ELR (cell line): ENCODE measurements around the gene SLC35F1.
"Not testable (repeated sequence)": the region's sequence is repeated elsewhere in the genome, so short reads cannot be mapped to it uniquely, and the experiment has no call there.

ENCODE experiments used
- DNase-seq: peaks from one replicate; pipeline ENCODE4 v3.0.0-alpha.2; 2015; ENCODE audit warnings: low read depth

Gene SLC35F1

GRCh38 chr6:117992856-117993255 lies 85.8 kb downstream of the SLC35F1 start:
- DNase-seq: no peak

- no peak for DNase-seq
Measured at GRCh38 chr6:118012944-118013343, 105.9 kb downstream of the SLC35F1 start.

GRCh38 chr6:118016532-118016931 lies 109.5 kb downstream of the SLC35F1 start:
- no peak for DNase-seq

GRCh38 chr6:118017301-118017848 lies 110.3 kb downstream of the SLC35F1 start:
- DNase-seq: no peak

- DNase-seq: no peak
Measured at GRCh38 chr6:118023771-118024170, 116.7 kb downstream of the SLC35F1 start.

GRCh38 chr6:118029967-118030366 lies 122.9 kb downstream of the SLC35F1 start:
- DNase-seq: no peak

GRCh38 chr6:118037479-118037878 lies 130.4 kb downstream of the SLC35F1 start:
- not testable (repeated sequence) for DNase-seq

- DNase-seq: no peak
Measured at GRCh38 chr6:118042855-118043254, 135.8 kb downstream of the SLC35F1 start.

GRCh38 chr6:118044275-118044674 lies 137.2 kb downstream of the SLC35F1 start:
- DNase-seq: no peak

- no peak for DNase-seq
Measured at GRCh38 chr6:118054082-118054481, 147.0 kb downstream of the SLC35F1 start.

GRCh38 chr6:118061666-118062065 lies 154.6 kb downstream of the SLC35F1 start:
- DNase-seq: no peak

- peak; percentile 2 for DNase-seq
Measured at GRCh38 chr6:118080547-118080946, 173.5 kb downstream of the SLC35F1 start.

- no peak for DNase-seq
Measured at GRCh38 chr6:118083711-118084110, 176.6 kb downstream of the SLC35F1 start.

- DNase-seq: no peak
Measured at GRCh38 chr6:118085665-118086064, 178.6 kb downstream of the SLC35F1 start.

- DNase-seq: no peak
Measured at GRCh38 chr6:118086159-118086558, 179.1 kb downstream of the SLC35F1 start.

GRCh38 chr6:118092086-118092485 lies 185.0 kb downstream of the SLC35F1 start:
- no peak for DNase-seq

- no peak for DNase-seq
Measured at GRCh38 chr6:118097576-118097975, 190.5 kb downstream of the SLC35F1 start.

- DNase-seq: peak; percentile 15
Measured at GRCh38 chr6:118100717-118101116, 193.7 kb downstream of the SLC35F1 start.

GRCh38 chr6:118101220-118101619 lies 194.2 kb downstream of the SLC35F1 start:
- DNase-seq: no peak

- no peak for DNase-seq
Measured at GRCh38 chr6:118101831-118102345, 194.8 kb downstream of the SLC35F1 start.

GRCh38 chr6:118102401-118102800 lies 195.3 kb downstream of the SLC35F1 start:
- no peak for DNase-seq

GRCh38 chr6:118103381-118104146 lies 196.5 kb downstream of the SLC35F1 start:
- DNase-seq: no peak

- no peak for DNase-seq
Measured at GRCh38 chr6:118122161-118122725, 215.2 kb downstream of the SLC35F1 start.
